ENCODE results near the gene MRPL49. TPM values are rescaled to one million over a fixed set of nuclear protein-coding genes. Genes with fewer than 3 reads are reported as not detected.

MRPL49 gene
- total RNA-seq, 4 donors from 2014 or later: 68.1 to 76.2 (median 72.0) TPM

DNA sequence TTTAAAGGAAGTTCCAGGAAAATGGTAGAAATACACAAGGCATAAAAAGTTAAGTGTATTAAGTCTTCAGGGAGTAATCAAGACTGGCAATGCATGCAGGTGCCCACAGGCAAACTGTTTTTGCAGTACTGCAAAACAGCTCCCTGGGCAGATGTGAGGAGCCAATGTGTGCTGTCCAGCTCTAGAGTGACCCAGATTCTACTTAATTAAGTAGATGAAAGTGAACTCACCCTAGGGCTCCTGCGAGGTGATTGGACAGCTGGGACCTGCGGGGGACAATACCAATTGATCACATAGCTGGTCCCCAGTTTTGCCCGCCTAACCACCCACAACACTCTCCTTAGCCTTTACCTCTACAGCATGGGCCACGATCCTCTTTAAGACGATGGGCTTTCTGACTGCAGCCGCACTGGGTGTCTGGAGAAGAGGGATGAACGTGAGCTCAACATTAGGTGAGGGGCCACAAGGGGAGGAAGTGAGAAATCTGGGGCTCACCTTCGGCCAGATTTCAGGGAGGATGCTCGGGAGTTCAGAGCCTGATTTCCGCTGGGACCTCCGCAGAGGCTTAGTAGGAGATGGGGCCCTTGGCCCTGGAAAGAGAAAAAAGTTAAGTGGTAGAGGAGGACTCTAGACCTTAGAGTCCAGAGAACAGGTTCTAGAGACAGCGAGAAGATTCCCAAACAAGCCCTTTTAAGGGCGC is 38.8 kb upstream of the MRPL49 start:
- Histone ChIP-seq H3K4me1 (peaks cover 11 to 30% (median 14%) of the 10 kb centered on the region in 3 donors), H3K27me3 (no peaks in the 10 kb centered on the region), H3K27ac (peak overlapping the region; percentile 90 to 99 (median 97)), H3K36me3 (peaks cover 5 to 34% (median 27%) of the 10 kb centered on the region in 3 donors), H3K9me3 (no peaks in the 10 kb centered on the region), H3K4me3 (peak overlapping the region; percentile 44 to 90 (median 79))
- 2 to 4% methylated on average over 8 to 11 of the region's 13 CpGs for WGBS, 2 donors
- no peak for TF ChIP-seq POLR2A (IDR thresholded peaks at IDR 0.05)
- TF ChIP-seq, protein P1, sequence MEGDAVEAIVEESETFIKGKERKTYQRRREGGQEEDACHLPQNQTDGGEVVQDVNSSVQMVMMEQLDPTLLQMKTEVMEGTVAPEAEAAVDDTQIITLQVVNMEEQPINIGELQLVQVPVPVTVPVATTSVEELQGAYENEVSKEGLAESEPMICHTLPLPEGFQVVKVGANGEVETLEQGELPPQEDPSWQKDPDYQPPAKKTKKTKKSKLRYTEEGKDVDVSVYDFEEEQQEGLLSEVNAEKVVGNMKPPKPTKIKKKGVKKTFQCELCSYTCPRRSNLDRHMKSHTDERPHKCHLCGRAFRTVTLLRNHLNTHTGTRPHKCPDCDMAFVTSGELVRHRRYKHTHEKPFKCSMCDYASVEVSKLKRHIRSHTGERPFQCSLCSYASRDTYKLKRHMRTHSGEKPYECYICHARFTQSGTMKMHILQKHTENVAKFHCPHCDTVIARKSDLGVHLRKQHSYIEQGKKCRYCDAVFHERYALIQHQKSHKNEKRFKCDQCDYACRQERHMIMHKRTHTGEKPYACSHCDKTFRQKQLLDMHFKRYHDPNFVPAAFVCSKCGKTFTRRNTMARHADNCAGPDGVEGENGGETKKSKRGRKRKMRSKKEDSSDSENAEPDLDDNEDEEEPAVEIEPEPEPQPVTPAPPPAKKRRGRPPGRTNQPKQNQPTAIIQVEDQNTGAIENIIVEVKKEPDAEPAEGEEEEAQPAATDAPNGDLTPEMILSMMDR (IDR thresholded peaks at IDR 0.05): no peak
- intact Hi-C loops (cut with DNase I): no loop called here
- DNase-seq: no peak

DNA sequence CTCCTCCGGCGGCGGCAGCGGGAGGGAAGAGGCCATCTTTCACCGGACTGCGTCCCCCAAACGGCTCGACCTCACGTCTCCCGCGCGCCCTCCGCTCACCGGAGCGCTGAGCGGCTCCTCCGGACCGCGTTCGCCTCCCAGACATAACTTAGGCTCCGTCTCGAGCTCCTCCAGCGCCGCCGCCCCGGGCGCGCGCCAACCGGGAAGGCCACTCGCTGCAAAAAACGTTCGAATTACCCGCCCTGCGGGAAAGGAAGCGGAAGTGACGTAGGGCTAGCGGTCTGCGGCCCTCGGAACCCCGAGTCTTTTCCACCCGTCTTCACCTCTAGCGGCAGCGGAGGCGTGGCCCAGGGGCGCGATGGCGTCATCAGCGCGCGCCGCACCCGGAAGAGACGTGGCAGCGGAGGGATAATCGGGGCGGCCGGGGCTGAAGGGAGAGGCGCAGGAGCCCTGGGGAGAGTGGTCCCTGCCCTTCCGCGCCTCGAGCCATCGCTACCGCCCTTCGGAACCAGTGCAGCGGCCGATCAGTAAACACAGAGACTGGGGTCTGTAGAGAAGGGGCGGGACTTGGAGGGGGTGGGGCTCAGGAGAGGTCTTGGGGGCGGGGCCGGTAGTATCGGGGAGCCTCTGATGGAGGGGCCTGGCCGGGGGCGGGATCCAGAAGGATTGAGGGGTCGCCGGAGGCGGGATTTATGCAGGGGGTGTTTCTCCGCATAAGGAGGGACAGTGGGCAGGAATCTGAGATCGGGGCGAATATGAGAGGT is 38.1 kb upstream of the MRPL49 start, which contains the start of the genes CDCA5 and ZFPL1:
TSS of gene CDCA5 (minus strand) at position 207 of the 764 bp plus-strand sequence. CDS start at position 145, 62 bp downstream.
TSS of gene ZFPL1 (plus strand) at position 389 of the 764 bp plus-strand sequence. CDS start 477 bp downstream, outside the sequence.
- WGBS, 2 donors: 0 to 1% methylated on average over 11 to 15 of the region's 79 CpGs
- no peaks in the 10 kb centered on the region for H3K27me3 ChIP-seq
- no peaks in the 10 kb centered on the region for H3K9me3 ChIP-seq
- peak; percentile 63 for DNase-seq
- H3K4me3 ChIP-seq: peak within 1 kb of the TSS; percentile 44 to 90 (median 79)
- intact Hi-C loops (cut with DNase I): no loop called here
- peaks cover 7 to 42% (median 29%) of the 10 kb centered on the region in 3 donors for H3K36me3 ChIP-seq
- H3K4me1 ChIP-seq: peaks cover 11 to 30% (median 14%) of the 10 kb centered on the region in 3 donors
- H3K27ac ChIP-seq: peak within 1 kb of the TSS; percentile 90 to 99 (median 97)
- TF ChIP-seq POLR2A (IDR thresholded peaks at IDR 0.05): peak in 2 of 4 donors; percentile 65 to 66
- TF ChIP-seq, protein P1 (IDR thresholded peaks at IDR 0.05): peak in 4 of 6 experiments; percentile 7 to 50 (median 14)

DNA sequence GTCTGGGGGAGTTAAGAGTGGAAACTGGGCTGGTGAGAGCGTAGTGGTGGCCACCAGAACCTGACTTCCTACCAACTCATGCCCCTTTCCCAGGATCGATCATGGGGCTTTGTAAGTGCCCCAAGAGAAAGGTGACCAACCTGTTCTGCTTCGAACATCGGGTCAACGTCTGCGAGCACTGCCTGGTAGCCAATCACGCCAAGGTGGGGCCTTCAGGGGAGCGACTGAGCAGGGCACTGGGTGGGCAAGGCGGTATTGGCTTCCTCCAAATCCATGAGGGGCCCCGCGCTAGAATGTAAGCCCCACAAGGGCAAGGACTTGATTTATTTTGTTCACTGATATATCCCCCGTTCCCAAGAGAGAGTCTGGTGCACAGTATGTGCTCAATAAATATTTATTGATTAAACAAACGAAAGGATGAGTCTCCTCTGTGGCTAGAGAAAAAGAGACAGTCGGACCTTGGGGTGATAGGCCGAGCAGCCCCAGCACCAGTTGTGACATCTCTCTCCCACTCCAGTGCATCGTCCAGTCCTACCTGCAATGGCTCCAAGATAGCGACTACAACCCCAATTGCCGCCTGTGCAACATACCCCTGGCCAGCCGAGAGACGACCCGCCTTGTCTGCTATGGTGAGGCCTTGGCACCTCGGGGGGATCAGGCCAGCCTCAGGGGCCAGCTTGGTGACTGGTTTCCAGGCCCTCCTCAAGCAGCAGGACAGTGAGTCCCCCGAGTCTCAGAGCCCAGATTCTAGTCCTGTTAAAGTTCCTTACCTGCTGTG is 37.3 kb upstream of the MRPL49 start:
- no peak for TF ChIP-seq POLR2A (IDR thresholded peaks at IDR 0.05)
- TF ChIP-seq, protein P1 (IDR thresholded peaks at IDR 0.05): no peak
- Histone ChIP-seq H3K9me3 (no peaks in the 10 kb centered on the region), H3K4me3 (peak overlapping the region; percentile 44 to 90 (median 79)), H3K36me3 (peaks cover 7 to 49% (median 29%) of the 10 kb centered on the region in 3 donors), H3K27ac (peak overlapping the region; percentile 90 to 99 (median 97)), H3K4me1 (peaks cover 11 to 30% (median 14%) of the 10 kb centered on the region in 3 donors), H3K27me3 (no peaks in the 10 kb centered on the region)
- intact Hi-C loops (cut with DNase I): no loop called here
- 37 to 39% methylated on average over 17 to 23 of the region's 23 CpGs for WGBS, 2 donors
- no peak for DNase-seq

DNA sequence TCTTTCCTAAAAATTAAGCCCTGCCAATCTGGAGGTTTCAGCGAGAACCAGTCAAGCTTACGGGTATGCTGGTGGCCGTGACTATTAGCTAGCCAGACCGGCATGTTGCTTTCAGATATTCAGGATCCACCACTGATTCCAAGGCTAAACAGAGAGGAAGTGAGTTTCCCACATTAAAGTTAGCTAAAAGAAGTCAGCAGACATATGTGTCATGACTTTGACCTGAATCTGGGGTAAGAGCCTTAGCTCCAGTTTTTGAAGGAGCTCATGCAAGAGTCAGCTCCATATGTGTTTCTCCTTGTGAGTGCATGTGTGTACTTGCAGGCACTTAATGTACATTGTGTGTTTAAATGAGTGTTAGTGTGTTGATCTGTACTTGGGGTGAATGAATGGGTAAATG is 36.7 kb upstream of the MRPL49 start:
- no peak for DNase-seq
- Histone ChIP-seq H3K27me3 (no peaks in the 10 kb centered on the region), H3K4me3 (no peak overlapping the region), H3K4me1 (peaks cover 11 to 30% (median 14%) of the 10 kb centered on the region in 3 donors), H3K27ac (no peak overlapping the region), H3K36me3 (peaks cover 7 to 51% (median 29%) of the 10 kb centered on the region in 3 donors), H3K9me3 (no peaks in the 10 kb centered on the region)
- intact Hi-C loops (cut with DNase I): no loop called here
- no peak for TF ChIP-seq POLR2A (IDR thresholded peaks at IDR 0.05)
- TF ChIP-seq, protein P1 (IDR thresholded peaks at IDR 0.05): no peak
- WGBS, 2 donors: 77 to 85% methylated on average over 4 of the region's 4 CpGs
